Nephron progenitor cell (in vitro differentiated cells): Measurements from ENCODE around the gene CAND2.

Experiments used
- DNase-seq: peaks from one replicate; pipeline ENCODE4 v3.0.0; 2021
- H3K27ac Mint-ChIP-seq: 2 replicates; pipeline ENCODE4 v1.8.0; 2021; ENCODE audit warnings: mild to moderate bottlenecking, moderate library complexity, mixed read lengths
- H3K27me3 Mint-ChIP-seq: 2 replicates; pipeline ENCODE4 v1.8.0; 2021; ENCODE audit warnings: mild to moderate bottlenecking, low read depth, mixed read lengths; ENCODE audit not compliant: poor library complexity
- H3K36me3 Mint-ChIP-seq: 2 replicates; pipeline ENCODE4 v1.8.0; 2021; ENCODE audit warnings: low read depth, mixed read lengths
- H3K4me1 Mint-ChIP-seq: 2 replicates; pipeline ENCODE4 v1.8.0; 2021; ENCODE audit warnings: mixed read lengths
- H3K4me3 Mint-ChIP-seq: 2 replicates; pipeline ENCODE4 v1.8.0; 2021; ENCODE audit warnings: mild to moderate bottlenecking, moderate library complexity, mixed read lengths
- H3K9me3 Mint-ChIP-seq: 2 replicates; pipeline ENCODE4 v1.8.0; 2021; ENCODE audit warnings: mild to moderate bottlenecking, moderate library complexity, mixed read lengths
- TF ChIP-seq, protein P1 (sequence below): fragments of 200-600 bp; sonication (generic); IDR thresholded peaks from 2 replicates; pipeline ENCODE4 v1.5.0; 2021; ENCODE audit warnings: antibody characterized with exemption

CAND2 gene

DNA sequence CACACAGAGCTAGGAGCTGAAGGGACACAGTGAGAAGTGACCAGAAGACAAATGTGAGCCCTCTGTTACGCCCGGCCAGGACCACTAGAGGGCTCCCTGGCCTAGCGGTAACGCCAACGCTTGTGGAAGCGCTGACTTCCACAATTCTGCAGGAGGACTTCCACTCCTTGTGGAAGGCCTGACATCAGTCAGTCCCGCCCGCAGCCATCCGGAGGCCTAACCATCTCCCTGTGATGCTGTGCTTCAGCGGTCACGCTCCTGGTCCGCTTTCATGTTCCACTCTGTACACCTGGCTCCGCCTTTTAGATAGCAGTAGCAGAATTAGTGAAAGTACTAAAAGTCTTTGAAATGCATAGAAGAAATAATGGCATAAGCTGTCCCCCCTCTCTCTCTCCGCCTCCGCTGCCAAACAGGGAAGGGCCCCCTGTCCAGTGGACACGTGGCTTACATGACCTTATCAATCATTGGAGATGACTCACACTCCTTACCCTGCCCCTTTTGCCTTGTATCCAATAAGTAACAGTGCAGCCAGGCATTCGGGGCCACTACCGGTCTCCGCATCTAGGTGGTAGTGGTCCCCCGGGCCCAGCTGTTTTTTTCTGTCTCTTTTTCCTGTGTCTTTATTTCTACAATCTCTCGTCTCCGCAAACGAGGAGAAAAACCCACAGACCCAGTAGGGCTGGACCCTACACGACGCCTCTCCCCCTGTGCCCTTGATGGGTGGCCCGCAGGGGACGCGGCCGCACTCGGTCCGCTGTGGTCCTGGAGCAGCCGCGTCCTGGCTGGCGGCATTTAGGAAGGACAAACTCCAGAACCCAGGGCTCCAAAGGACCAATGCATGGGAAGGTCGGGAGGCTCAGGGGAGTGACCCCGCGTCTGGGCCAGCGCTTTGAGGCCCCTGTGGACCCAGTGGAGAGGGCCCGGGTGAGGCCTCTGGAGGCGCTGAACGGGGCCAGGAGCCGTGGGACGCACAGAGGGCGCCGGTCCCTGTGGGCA, 71.9 kb downstream of the CAND2 start:
- peaks cover 41% of the 10 kb centered on the region for H3K4me1 Mint-ChIP-seq
- peak; percentile 83 for DNase-seq
- H3K4me3 Mint-ChIP-seq = peak overlapping the region; percentile 84
- peaks cover 10% of the 10 kb centered on the region for H3K9me3 Mint-ChIP-seq
- H3K36me3 Mint-ChIP-seq = no peaks in the 10 kb centered on the region
- H3K27ac Mint-ChIP-seq = no peak overlapping the region
- peaks cover 37% of the 10 kb centered on the region for H3K27me3 Mint-ChIP-seq
- TF ChIP-seq, protein P1, sequence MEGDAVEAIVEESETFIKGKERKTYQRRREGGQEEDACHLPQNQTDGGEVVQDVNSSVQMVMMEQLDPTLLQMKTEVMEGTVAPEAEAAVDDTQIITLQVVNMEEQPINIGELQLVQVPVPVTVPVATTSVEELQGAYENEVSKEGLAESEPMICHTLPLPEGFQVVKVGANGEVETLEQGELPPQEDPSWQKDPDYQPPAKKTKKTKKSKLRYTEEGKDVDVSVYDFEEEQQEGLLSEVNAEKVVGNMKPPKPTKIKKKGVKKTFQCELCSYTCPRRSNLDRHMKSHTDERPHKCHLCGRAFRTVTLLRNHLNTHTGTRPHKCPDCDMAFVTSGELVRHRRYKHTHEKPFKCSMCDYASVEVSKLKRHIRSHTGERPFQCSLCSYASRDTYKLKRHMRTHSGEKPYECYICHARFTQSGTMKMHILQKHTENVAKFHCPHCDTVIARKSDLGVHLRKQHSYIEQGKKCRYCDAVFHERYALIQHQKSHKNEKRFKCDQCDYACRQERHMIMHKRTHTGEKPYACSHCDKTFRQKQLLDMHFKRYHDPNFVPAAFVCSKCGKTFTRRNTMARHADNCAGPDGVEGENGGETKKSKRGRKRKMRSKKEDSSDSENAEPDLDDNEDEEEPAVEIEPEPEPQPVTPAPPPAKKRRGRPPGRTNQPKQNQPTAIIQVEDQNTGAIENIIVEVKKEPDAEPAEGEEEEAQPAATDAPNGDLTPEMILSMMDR = peak; percentile 95

DNA sequence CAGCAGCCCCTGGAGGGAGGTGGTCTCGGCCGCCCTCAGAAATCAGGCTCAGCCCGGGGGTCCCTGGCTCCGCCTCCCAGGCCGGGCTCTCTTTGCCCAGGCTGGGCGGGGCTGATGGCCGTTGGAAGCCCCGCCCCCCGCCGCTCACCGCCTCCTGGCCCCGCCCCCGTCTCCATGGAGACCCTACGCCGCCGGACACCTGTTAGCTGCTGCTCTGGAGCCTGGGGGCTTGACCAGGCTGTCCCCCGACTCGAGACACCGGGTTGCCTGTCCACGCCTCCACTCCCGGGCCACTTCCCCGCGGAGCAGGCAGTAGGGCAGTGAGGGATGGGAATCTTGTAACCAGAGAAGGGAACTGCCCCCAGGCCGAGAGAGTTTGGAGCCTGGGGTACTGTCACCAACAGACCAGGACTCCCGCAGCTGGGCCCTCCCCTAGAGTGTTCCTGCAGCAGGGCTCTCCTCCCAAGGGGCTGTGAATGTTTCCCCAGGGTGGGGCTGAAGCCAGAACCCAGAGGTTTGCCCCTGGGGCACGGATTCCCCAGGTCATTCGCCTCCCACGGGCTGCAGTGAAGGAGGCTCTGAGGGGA, 72.6 kb downstream of the CAND2 start:
- DNase-seq = peak; percentile 92
- TF ChIP-seq, protein P1 = no peak
- H3K36me3 Mint-ChIP-seq = no peaks in the 10 kb centered on the region
- no peak overlapping the region for H3K27ac Mint-ChIP-seq
- peak overlapping the region; percentile 84 for H3K4me3 Mint-ChIP-seq
- peaks cover 48% of the 10 kb centered on the region for H3K4me1 Mint-ChIP-seq
- peaks cover 10% of the 10 kb centered on the region for H3K9me3 Mint-ChIP-seq
- H3K27me3 Mint-ChIP-seq = peaks cover 37% of the 10 kb centered on the region

DNA sequence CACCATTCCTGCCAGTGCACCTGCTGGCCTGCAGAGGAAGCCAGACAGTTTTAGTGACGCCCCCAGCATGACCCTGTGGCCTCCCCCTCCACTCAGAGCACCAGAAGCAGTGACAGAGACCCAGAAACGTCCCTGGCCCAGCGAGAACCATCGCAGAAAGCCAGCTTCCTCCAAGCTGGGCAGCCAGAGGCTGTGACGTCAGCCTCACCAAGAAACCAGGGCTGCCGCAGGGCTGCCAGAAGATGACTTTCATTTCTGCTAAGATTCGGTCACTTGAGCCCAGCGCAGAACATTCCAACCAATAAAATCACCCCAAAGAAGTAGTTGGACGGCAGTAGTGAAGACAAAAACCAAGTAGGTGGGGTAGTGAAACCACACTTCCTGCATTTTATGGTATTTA, 74.5 kb downstream of the CAND2 start:
- peaks cover 60% of the 10 kb centered on the region for H3K4me1 Mint-ChIP-seq
- TF ChIP-seq, protein P1 = no peak
- DNase-seq = no peak
- no peak overlapping the region for H3K27ac Mint-ChIP-seq
- H3K4me3 Mint-ChIP-seq = no peak overlapping the region
- H3K27me3 Mint-ChIP-seq = peaks cover 45% of the 10 kb centered on the region
- no peaks in the 10 kb centered on the region for H3K36me3 Mint-ChIP-seq
- H3K9me3 Mint-ChIP-seq = peaks cover 2% of the 10 kb centered on the region

DNA sequence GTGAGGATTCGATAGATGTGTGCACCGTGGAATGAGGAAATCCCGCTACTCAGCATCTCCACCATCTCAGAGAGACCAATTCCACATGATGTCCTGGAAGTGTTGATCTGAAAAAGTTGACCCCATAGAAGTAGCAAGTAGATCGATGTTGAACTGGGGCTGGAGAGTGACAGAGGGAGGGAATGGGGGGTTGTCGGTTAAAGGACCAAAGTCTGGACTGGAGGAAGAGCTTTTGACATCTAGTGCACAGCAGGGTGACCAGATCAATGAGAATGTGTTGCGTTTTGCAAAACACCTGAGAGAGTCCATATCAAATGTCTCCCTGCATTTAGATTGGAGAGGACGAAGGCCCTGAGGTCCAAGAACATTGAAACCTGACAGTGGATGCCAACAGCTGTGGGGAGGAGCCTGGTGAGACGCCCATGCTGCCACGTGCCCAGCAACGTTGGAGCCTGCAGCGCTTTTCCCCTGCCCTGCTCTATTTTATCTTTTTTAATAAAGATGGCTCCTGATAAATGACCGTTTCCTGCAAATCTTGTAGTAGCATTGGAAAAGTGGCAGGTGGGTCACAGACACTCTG, 75.0 kb downstream of the CAND2 start:
- no peak for DNase-seq

DNA sequence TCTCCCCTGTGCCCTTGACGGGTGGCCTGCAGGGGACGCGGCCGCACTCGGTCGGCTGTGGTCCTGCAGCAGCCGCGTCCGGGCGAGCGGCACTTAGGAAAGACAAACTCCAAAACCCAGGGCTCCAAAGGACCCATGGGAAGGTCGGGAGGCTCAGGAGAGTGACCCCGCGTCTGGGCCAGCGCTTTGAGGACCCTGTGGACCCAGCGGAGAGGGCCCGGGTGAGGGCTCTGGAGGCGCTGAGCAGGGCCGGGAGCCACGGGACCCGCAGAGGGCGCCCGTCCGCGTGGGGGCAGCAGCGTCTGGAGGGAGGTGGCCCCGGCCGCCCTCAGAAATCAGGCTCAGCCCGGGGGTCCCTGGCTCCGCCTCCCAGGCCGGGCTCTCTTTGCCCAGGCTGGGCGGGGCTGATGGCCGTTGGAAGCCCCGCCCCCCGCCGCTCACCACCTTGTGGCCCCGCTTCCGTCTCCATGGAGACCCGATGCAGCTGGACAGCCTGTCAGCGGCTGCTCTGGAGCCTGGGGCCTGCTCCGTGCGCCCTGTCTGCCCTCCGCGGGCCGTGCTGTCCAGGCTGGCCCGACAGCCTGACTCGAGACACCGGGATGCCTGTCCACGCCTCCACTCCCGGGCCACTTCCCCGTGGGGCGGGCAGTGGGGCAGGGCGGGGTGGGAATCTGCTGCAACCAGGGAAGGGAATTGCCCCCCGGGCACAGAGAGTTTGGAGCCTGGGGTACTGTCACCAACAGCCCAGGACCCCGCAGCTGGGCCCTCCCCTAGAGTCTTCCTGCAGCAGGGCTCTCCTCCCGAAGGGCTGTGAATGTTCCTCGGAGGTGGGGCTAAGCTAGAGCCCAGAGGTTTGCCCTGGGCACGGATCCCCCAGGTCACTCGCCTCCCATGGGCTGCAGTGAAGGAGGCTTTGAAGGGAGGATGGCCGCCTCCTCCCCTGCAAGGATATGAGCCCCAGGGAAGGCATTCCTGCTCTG, 79.7 kb downstream of the CAND2 start:
- Mint-ChIP-seq H3K27ac (no peak overlapping the region), H3K4me1 (peaks cover 51% of the 10 kb centered on the region), H3K36me3 (no peaks in the 10 kb centered on the region), H3K27me3 (peaks cover 18% of the 10 kb centered on the region), H3K4me3 (peak overlapping the region; percentile 66), H3K9me3 (no peaks in the 10 kb centered on the region)
- peak; percentile 89 for DNase-seq
- TF ChIP-seq, protein P1 = peak; percentile 41

More for the DNA sequence above, 75.0 kb downstream of the CAND2 start:
- Mint-ChIP-seq H3K4me1 (peaks cover 60% of the 10 kb centered on the region), H3K36me3 (no peaks in the 10 kb centered on the region), H3K9me3 (no peaks in the 10 kb centered on the region), H3K27me3 (peaks cover 45% of the 10 kb centered on the region), H3K4me3 (no peak overlapping the region), H3K27ac (peak overlapping the region; percentile 46)
- TF ChIP-seq, protein P1 = no peak
